ENCODE data around the gene TOP2B. TPM values are rescaled to one million over a fixed set of nuclear protein-coding genes. Genes with fewer than 3 reads are reported as not detected.

The TOP2B gene
- total RNA-seq, 1 experiment from 2014 or later: 181 TPM

DNA sequence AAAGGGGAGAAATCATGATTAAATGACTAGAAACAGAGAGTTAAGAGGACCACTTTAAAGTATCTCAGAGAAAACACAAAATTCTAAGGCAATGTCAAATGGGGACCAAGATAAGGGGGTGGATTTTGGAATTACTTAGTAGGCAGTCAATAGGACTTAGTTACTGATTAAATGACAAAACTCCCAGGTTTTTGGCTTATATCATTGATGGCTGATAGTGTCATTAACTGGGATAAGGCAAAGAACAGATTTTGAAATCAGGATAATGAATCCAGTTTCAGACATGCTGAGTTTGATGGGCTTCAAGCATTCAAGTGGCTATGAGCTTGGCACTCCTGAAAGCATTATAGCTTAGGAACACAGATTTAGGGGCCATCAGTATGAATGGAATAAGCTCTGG is 53.9 kb downstream of the TOP2B start:
- no peak overlapping the region; a peak in 1 of 7 replicates for H3K27ac Mint-ChIP-seq
- Histone ChIP-seq H3K18ac (ENCODE audit: insufficient read length, low read depth, low read length) (no peak overlapping the region), H3K4me1 (ENCODE audit: insufficient read depth, low read length) (no peaks in the 10 kb centered on the region), H3T11ph (ENCODE audit: low read length) (no peak overlapping the region), H4K5ac (ENCODE audit: insufficient read length, low read depth, low read length) (no peak overlapping the region), H3K79me2 (ENCODE audit: insufficient read depth, low read length) (no peaks in the 10 kb centered on the region), H3K27me3 (ENCODE audit: insufficient read depth, low read length) (no peaks in the 10 kb centered on the region), H2BK5ac (ENCODE audit: insufficient read length, low read length) (no peak overlapping the region), H3K14ac (ENCODE audit: insufficient read depth, low read length) (no peak overlapping the region), H3K79me1 (ENCODE audit: insufficient read depth, low read depth, low read length, poor library complexity, severe bottlenecking) (no peaks in the 10 kb centered on the region), H3K4ac (ENCODE audit: low read depth, low read length) (no peak overlapping the region), H3K27ac (ENCODE audit: insufficient read length, low read depth, low read length) (no peak overlapping the region), H2BK20ac (ENCODE audit: low read depth, low read length, poor library complexity, severe bottlenecking) (no peak overlapping the region), H2BK120ac (ENCODE audit: low read depth, low read length, poor library complexity, severe bottlenecking) (no peak overlapping the region), H4K8ac (replicated peaks; ENCODE audit: insufficient read length, low read depth, low read length) (no peak overlapping the region), H3K23me2 (ENCODE audit: insufficient read length, low read depth, low read length, poor library complexity, severe bottlenecking) (no peaks in the 10 kb centered on the region), H3K56ac (ENCODE audit: insufficient read length, low read depth, low read length) (no peak overlapping the region), H2AK5ac (ENCODE audit: insufficient read length, low read length) (no peak overlapping the region), H3K9me3 (ENCODE audit: control insufficient read depth, low read depth, low read length) (no peaks in the 10 kb centered on the region), H3K9ac (ENCODE audit: extremely low read depth, insufficient read length, low read length) (no peak overlapping the region), H2BK15ac (ENCODE audit: low read depth, low read length) (no peak overlapping the region), H4K91ac (ENCODE audit: insufficient read length, low read depth, low read length) (no peak overlapping the region), H3K23ac (ENCODE audit: insufficient read length, low read depth, low read length) (no peak overlapping the region), H4K20me1 (ENCODE audit: control insufficient read depth, insufficient read depth, insufficient read length) (no peaks in the 10 kb centered on the region), H2BK12ac (ENCODE audit: insufficient read length, low read depth, low read length) (no peak overlapping the region), H3K4me2 (ENCODE audit: insufficient read depth, insufficient read length, low read length) (no peak overlapping the region), H2AFZ (ENCODE audit: low read length) (no peak overlapping the region)
- H3K4me1 Mint-ChIP-seq: no peaks in the 10 kb centered on the region
- H3K9me3 Mint-ChIP-seq: no peaks in the 10 kb centered on the region
- TF ChIP-seq, protein P1, sequence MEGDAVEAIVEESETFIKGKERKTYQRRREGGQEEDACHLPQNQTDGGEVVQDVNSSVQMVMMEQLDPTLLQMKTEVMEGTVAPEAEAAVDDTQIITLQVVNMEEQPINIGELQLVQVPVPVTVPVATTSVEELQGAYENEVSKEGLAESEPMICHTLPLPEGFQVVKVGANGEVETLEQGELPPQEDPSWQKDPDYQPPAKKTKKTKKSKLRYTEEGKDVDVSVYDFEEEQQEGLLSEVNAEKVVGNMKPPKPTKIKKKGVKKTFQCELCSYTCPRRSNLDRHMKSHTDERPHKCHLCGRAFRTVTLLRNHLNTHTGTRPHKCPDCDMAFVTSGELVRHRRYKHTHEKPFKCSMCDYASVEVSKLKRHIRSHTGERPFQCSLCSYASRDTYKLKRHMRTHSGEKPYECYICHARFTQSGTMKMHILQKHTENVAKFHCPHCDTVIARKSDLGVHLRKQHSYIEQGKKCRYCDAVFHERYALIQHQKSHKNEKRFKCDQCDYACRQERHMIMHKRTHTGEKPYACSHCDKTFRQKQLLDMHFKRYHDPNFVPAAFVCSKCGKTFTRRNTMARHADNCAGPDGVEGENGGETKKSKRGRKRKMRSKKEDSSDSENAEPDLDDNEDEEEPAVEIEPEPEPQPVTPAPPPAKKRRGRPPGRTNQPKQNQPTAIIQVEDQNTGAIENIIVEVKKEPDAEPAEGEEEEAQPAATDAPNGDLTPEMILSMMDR (conservative IDR thresholded peaks at IDR 0.05): no peak
- DNase-seq: no peak
- no peak overlapping the region for H3K4me3 Mint-ChIP-seq
- H3K36me3 Mint-ChIP-seq (ENCODE audit: insufficient read depth in 1 of 3, low read depth in 3 of 3): peaks cover 26 to 74% (median 72%) of the 10 kb centered on the region in 3 experiments
- H3K27me3 Mint-ChIP-seq (ENCODE audit: low read depth): no peaks in the 10 kb centered on the region
